ENCODE results near the gene SLC33A1. TPM values are rescaled to one million over a fixed set of nuclear protein-coding genes. Genes with fewer than 3 reads are reported as not detected.
"Not testable (repeated sequence)": the region's sequence is repeated elsewhere in the genome, so short reads cannot be mapped to it uniquely, and the experiment has no call there.

The SLC33A1 gene
- total and polyA plus RNA-seq, 3 donors from 2014 or later, result 25.5 to 40.1 (median 36.2) TPM

GRCh38 chr3:155843569-155843968, 10.7 kb downstream of the SLC33A1 start:
- Histone ChIP-seq H3K27me3 (no peaks in the 10 kb centered on the region), H3K4me1 (peaks cover 3% of the 10 kb centered on the region), H3K27ac (no peak overlapping the region), H3K9me3 (no peaks in the 10 kb centered on the region), H3K4me3 (no peak overlapping the region), H3K36me3 (ENCODE audit: low read depth, missing control alignments) (no peaks in the 10 kb centered on the region)
- no peak for DNase-seq
- 70 to 71% methylated on average over 1 of the region's 1 CpG for WGBS, 2 donors
- TF ChIP-seq POLR2A (IDR thresholded peaks at IDR 0.05), result no peak
- TF ChIP-seq CTCF (IDR thresholded peaks at IDR 0.05), result no peak
- intact Hi-C loops (cut with DNase I; ENCODE audit: low total_unique reads), result no loop called here

- H3K9me3 ChIP-seq, result no peaks in the 10 kb centered on the region
- no peaks in the 10 kb centered on the region for H3K36me3 ChIP-seq (ENCODE audit: low read depth, missing control alignments)
- H3K27ac ChIP-seq, result no peak overlapping the region
- DNase-seq, result no peak
- intact Hi-C loops (cut with DNase I; ENCODE audit: low total_unique reads), result no loop called here
- 94% methylated on average over 9 of the region's 9 CpGs for WGBS, 2 donors
- H3K4me3 ChIP-seq, result no peak overlapping the region
- TF ChIP-seq POLR2A (IDR thresholded peaks at IDR 0.05), result no peak
- H3K4me1 ChIP-seq, result no peaks in the 10 kb centered on the region
- H3K27me3 ChIP-seq, result no peaks in the 10 kb centered on the region
Observed at GRCh38 chr3:155835341-155836071, 18.7 kb downstream of the SLC33A1 start.

- H3K9me3 ChIP-seq; H3K36me3 ChIP-seq (ENCODE audit: low read depth, missing control alignments); H3K27me3 ChIP-seq; H3K4me1 ChIP-seq; DNase-seq; intact Hi-C loops (cut with DNase I; ENCODE audit: low total_unique reads); H3K4me3 ChIP-seq; H3K27ac ChIP-seq: not testable (repeated sequence)
- WGBS, 2 donors, result 85 to 92% methylated on average over 13 of the region's 13 CpGs
Observed at GRCh38 chr3:155828490-155829098, 25.6 kb downstream of the SLC33A1 start.

GRCh38 chr3:155815030-155815545, 39.1 kb downstream of the SLC33A1 start:
- DNase-seq, result no peak
- H3K27ac ChIP-seq, result no peak overlapping the region
- H3K4me1 ChIP-seq, result no peaks in the 10 kb centered on the region
- intact Hi-C loops (cut with DNase I; ENCODE audit: low total_unique reads), result no loop called here
- H3K9me3 ChIP-seq, result no peaks in the 10 kb centered on the region
- no peaks in the 10 kb centered on the region for H3K27me3 ChIP-seq
- TF ChIP-seq POLR2A (IDR thresholded peaks at IDR 0.05) (no peak), CTCF (IDR thresholded peaks at IDR 0.05) (no peak)
- H3K4me3 ChIP-seq, result no peak overlapping the region
- H3K36me3 ChIP-seq (ENCODE audit: low read depth, missing control alignments), result no peaks in the 10 kb centered on the region

- intact Hi-C loops (cut with DNase I; ENCODE audit: low total_unique reads); DNase-seq; H3K9me3 ChIP-seq; H3K27me3 ChIP-seq; H3K36me3 ChIP-seq (ENCODE audit: low read depth, missing control alignments); H3K4me3 ChIP-seq; H3K27ac ChIP-seq; H3K4me1 ChIP-seq: not testable (repeated sequence)
Observed at GRCh38 chr3:155813224-155813623, 41.0 kb downstream of the SLC33A1 start.

- Histone ChIP-seq H3K27ac (no peak overlapping the region), H3K9me3 (no peaks in the 10 kb centered on the region), H3K4me1 (no peaks in the 10 kb centered on the region), H3K27me3 (no peaks in the 10 kb centered on the region), H3K36me3 (ENCODE audit: low read depth, missing control alignments) (no peaks in the 10 kb centered on the region), H3K4me3 (no peak overlapping the region)
- no peak for TF ChIP-seq POLR2A (IDR thresholded peaks at IDR 0.05)
- TF ChIP-seq CTCF (IDR thresholded peaks at IDR 0.05), result no peak
- intact Hi-C loops (cut with DNase I; ENCODE audit: low total_unique reads), result no loop called here
- no peak for DNase-seq
Observed at GRCh38 chr3:155809181-155809580, 45.0 kb downstream of the SLC33A1 start.
